ENCODE results near the gene ADM. TPM values are rescaled to one million over a fixed set of nuclear protein-coding genes. Genes with fewer than 3 reads are reported as not detected.

ADM gene
- polyA plus RNA-seq, 4 donors: 8.0 to 36.3 (median 28.7) TPM

DNA sequence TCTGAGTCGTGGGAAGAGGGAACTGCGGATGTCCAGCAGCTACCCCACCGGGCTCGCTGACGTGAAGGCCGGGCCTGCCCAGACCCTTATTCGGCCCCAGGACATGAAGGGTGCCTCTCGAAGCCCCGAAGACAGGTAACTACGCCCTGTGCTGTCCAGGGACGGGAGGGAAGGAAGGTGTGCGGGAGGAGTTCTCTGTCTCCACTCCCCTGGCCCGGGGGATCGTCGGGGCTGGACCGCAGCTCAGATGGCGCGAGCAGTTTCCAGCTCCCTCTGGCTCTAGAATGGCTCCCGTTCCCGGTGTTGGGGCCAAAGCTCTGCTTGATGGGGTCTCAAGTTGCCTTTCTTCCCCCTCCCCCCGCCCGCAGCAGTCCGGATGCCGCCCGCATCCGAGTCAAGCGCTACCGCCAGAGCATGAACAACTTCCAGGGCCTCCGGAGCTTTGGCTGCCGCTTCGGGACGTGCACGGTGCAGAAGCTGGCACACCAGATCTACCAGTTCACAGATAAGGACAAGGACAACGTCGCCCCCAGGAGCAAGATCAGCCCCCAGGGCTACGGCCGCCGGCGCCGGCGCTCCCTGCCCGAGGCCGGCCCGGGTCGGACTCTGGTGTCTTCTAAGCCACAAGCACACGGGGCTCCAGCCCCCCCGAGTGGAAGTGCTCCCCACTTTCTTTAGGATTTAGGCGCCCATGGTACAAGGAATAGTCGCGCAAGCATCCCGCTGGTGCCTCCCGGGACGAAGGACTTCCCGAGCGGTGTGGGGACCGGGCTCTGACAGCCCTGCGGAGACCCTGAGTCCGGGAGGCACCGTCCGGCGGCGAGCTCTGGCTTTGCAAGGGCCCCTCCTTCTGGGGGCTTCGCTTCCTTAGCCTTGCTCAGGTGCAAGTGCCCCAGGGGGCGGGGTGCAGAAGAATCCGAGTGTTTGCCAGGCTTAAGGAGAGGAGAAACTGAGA lies 1.4 kb downstream of the ADM start:
- H3K27me3 ChIP-seq (ENCODE audit: control insufficient read depth in 3 of 3, insufficient read depth in 3 of 3, low read length in 3 of 3): peaks cover 0 to 29% (median 0%) of the 10 kb centered on the region in 3 donors
- H3K4me3 ChIP-seq (ENCODE audit: low read depth in 1 of 3, low read length in 3 of 3): peak overlapping the region; percentile 54 to 79 (median 56)
- no peaks in the 10 kb centered on the region for H3K36me3 ChIP-seq (ENCODE audit: control insufficient read depth in 3 of 3, insufficient read depth in 2 of 3, low read depth in 1 of 3, low read length in 3 of 3)
- 0 to 3% (median 2%) methylated on average over 64 to 65 of the region's 65 CpGs for WGBS, 3 donors
- DNase-seq (peak in 1 of 2 donors; percentile 60), FAIRE-seq (no peak)
- H3K27ac ChIP-seq (ENCODE audit: low read depth in 1 of 3, low read length in 2 of 3): peak overlapping the region; percentile 62 to 97 (median 71)
- no peaks in the 10 kb centered on the region for H3K9me3 ChIP-seq (ENCODE audit: control insufficient read depth in 2 of 2, insufficient read depth in 1 of 2, low read depth in 1 of 2, low read length in 1 of 2)
- H3K4me1 ChIP-seq (ENCODE audit: control insufficient read depth in 3 of 3, insufficient read depth in 2 of 3, low read depth in 1 of 3, low read length in 2 of 3): peaks cover 3 to 31% (median 17%) of the 10 kb centered on the region in 3 donors

- H3K27ac ChIP-seq (ENCODE audit: low read depth in 1 of 3, low read length in 2 of 3): peak overlapping the region; percentile 34 to 79 (median 39)
- no peak for DNase-seq
These were observed 2.1 kb downstream of the ADM start for GRCh38 chr11:10307022-10307399.

GRCh38 chr11:10307400-10308200 lies 2.7 kb downstream of the ADM start:
- peaks cover 0 to 29% (median 0%) of the 10 kb centered on the region in 3 donors for H3K27me3 ChIP-seq (ENCODE audit: control insufficient read depth in 3 of 3, insufficient read depth in 3 of 3, low read length in 3 of 3)
- WGBS, 3 donors: 0 to 2% (median 2%) methylated on average over 57 to 62 of the region's 62 CpGs
- peak overlapping the region in 2 of 3 donors; percentile 39 to 79 for H3K27ac ChIP-seq (ENCODE audit: low read depth in 1 of 3, low read length in 2 of 3)
- H3K36me3 ChIP-seq (ENCODE audit: control insufficient read depth in 3 of 3, insufficient read depth in 2 of 3, low read depth in 1 of 3, low read length in 3 of 3): no peaks in the 10 kb centered on the region
- no peaks in the 10 kb centered on the region for H3K9me3 ChIP-seq (ENCODE audit: control insufficient read depth in 2 of 2, insufficient read depth in 1 of 2, low read depth in 1 of 2, low read length in 1 of 2)
- peak overlapping the region; percentile 54 to 79 (median 56) for H3K4me3 ChIP-seq (ENCODE audit: low read depth in 1 of 3, low read length in 3 of 3)
- FAIRE-seq: no peak
- peak; percentile 74 to 92 for DNase-seq
- H3K4me1 ChIP-seq (ENCODE audit: control insufficient read depth in 3 of 3, insufficient read depth in 2 of 3, low read depth in 1 of 3, low read length in 2 of 3): peaks cover 3 to 24% (median 17%) of the 10 kb centered on the region in 3 donors

More at GRCh38 chr11:10307022-10307399, 2.1 kb downstream of the ADM start:
- no peak for FAIRE-seq
- Histone ChIP-seq H3K9me3 (ENCODE audit: control insufficient read depth in 2 of 2, insufficient read depth in 1 of 2, low read depth in 1 of 2, low read length in 1 of 2) (no peaks in the 10 kb centered on the region), H3K4me1 (ENCODE audit: control insufficient read depth in 3 of 3, insufficient read depth in 2 of 3, low read depth in 1 of 3, low read length in 2 of 3) (peaks cover 3 to 27% (median 17%) of the 10 kb centered on the region in 3 donors), H3K27me3 (ENCODE audit: control insufficient read depth in 3 of 3, insufficient read depth in 3 of 3, low read length in 3 of 3) (peaks cover 0 to 29% (median 0%) of the 10 kb centered on the region in 3 donors), H3K36me3 (ENCODE audit: control insufficient read depth in 3 of 3, insufficient read depth in 2 of 3, low read depth in 1 of 3, low read length in 3 of 3) (no peaks in the 10 kb centered on the region), H3K4me3 (ENCODE audit: low read depth in 1 of 3, low read length in 3 of 3) (peak overlapping the region; percentile 54 to 79 (median 56))
- 1 to 16% (median 7%) methylated on average over 9 of the region's 9 CpGs for WGBS, 3 donors

- H3K27ac ChIP-seq (ENCODE audit: low read depth in 1 of 3, low read length in 2 of 3): peak overlapping the region; percentile 39 to 79 (median 64)
- H3K4me1 ChIP-seq (ENCODE audit: control insufficient read depth in 3 of 3, insufficient read depth in 2 of 3, low read depth in 1 of 3, low read length in 2 of 3): peaks cover 3 to 24% (median 17%) of the 10 kb centered on the region in 3 donors
- no peaks in the 10 kb centered on the region for H3K36me3 ChIP-seq (ENCODE audit: control insufficient read depth in 3 of 3, insufficient read depth in 2 of 3, low read depth in 1 of 3, low read length in 3 of 3)
- H3K9me3 ChIP-seq (ENCODE audit: control insufficient read depth in 2 of 2, insufficient read depth in 1 of 2, low read depth in 1 of 2, low read length in 1 of 2): no peaks in the 10 kb centered on the region
- peak overlapping the region; percentile 19 to 79 (median 56) for H3K4me3 ChIP-seq (ENCODE audit: low read depth in 1 of 3, low read length in 3 of 3)
- no peak for FAIRE-seq
- peaks cover 0 to 29% (median 0%) of the 10 kb centered on the region in 3 donors for H3K27me3 ChIP-seq (ENCODE audit: control insufficient read depth in 3 of 3, insufficient read depth in 3 of 3, low read length in 3 of 3)
- 15 to 20% (median 18%) methylated on average over 16 of the region's 16 CpGs for WGBS, 3 donors
- DNase-seq: no peak
These were observed 3.5 kb downstream of the ADM start for GRCh38 chr11:10308201-10308954.

DNA sequence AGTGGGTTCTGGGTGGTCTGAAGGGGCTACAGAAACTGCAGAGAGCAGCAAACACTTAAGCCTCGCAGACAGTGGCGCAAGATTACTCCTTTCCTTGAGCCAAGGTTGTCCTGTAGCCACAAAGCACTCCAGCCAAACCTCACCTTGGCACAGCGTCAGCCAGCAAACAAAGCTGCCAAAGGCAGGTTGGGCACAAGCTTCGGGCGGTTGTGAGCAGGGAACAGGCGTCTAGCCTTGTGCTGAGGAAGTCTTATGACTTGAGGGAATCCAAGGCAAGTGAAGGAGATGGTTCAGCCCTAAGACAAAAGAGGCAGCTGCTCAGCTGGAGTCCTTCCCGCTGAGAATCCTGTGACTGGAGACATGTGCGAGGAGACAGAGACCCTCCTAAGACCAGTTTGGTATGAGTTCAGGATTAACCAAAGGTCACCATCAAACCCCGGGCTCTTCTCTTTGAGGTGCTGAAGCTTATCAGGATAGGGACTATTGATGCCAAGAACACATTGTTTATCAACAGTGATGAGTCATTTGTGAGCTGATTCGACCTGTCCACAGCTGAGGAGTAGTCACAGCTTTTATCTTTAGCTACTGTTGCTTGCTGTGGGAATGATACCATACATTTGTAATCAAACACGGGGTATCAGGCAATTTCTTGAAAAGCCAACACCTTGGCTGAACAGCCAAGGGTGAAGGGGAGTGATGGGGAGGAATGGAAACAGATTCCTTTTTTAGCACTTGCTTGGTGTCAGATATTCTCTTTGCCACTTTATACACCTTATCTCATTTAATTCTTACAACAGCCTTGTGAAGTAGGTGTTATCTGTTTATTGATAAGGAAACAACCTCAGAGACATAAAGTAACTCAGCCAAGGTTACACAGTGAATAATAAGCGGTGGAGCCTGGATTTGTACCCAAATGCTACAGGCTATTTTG lies 4.6 kb downstream of the ADM start:
- no peak overlapping the region for H3K4me3 ChIP-seq (ENCODE audit: low read depth in 1 of 3, low read length in 3 of 3)
- no peaks in the 10 kb centered on the region for H3K9me3 ChIP-seq (ENCODE audit: control insufficient read depth in 2 of 2, insufficient read depth in 1 of 2, low read depth in 1 of 2, low read length in 1 of 2)
- FAIRE-seq: no peak
- H3K4me1 ChIP-seq (ENCODE audit: control insufficient read depth in 3 of 3, insufficient read depth in 2 of 3, low read depth in 1 of 3, low read length in 2 of 3): peaks cover 3 to 22% (median 17%) of the 10 kb centered on the region in 3 donors
- 13 to 51% (median 28%) methylated on average over 12 of the region's 12 CpGs for WGBS, 3 donors
- no peaks in the 10 kb centered on the region for H3K36me3 ChIP-seq (ENCODE audit: control insufficient read depth in 3 of 3, insufficient read depth in 2 of 3, low read depth in 1 of 3, low read length in 3 of 3)
- DNase-seq: peak in 1 of 2 donors; percentile 73
- peak overlapping the region in 2 of 3 donors; percentile 64 to 67 for H3K27ac ChIP-seq (ENCODE audit: low read depth in 1 of 3, low read length in 2 of 3)
- peaks cover 0 to 29% (median 0%) of the 10 kb centered on the region in 3 donors for H3K27me3 ChIP-seq (ENCODE audit: control insufficient read depth in 3 of 3, insufficient read depth in 3 of 3, low read length in 3 of 3)

DNA sequence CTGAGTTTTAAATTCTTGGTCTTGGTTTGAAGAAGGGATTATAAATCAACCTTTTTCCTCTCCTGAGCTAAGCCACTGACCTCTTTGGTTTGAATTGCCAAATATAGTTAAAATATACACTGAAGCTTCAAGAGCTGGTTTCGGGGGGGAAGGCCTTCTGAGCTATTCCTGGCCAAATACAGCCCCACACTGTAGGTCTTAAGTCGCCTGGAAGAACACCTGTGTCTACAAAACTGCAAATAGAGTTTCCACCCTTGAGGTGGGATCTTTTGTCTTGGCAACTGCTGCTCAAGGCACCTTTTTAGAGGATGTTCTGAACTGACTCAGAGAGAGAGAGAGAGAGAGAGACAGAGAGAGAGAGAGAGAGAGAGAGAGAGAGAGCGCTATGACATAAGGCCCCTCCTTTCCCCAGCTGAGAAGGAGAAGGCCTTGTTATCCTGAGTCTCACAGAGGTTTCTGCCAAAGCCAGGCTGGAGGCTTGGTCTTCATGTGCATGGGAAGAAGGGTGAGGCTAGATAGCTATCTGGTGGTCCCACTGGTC lies 5.5 kb downstream of the ADM start:
- FAIRE-seq (no peak), DNase-seq (no peak)
- peaks cover 3 to 19% (median 17%) of the 10 kb centered on the region in 3 donors for H3K4me1 ChIP-seq (ENCODE audit: control insufficient read depth in 3 of 3, insufficient read depth in 2 of 3, low read depth in 1 of 3, low read length in 2 of 3)
- no peaks in the 10 kb centered on the region for H3K9me3 ChIP-seq (ENCODE audit: control insufficient read depth in 2 of 2, insufficient read depth in 1 of 2, low read depth in 1 of 2, low read length in 1 of 2)
- H3K27ac ChIP-seq (ENCODE audit: low read depth in 1 of 3, low read length in 2 of 3): no peak overlapping the region
- no peaks in the 10 kb centered on the region for H3K36me3 ChIP-seq (ENCODE audit: control insufficient read depth in 3 of 3, insufficient read depth in 2 of 3, low read depth in 1 of 3, low read length in 3 of 3)
- H3K4me3 ChIP-seq (ENCODE audit: low read depth in 1 of 3, low read length in 3 of 3): no peak overlapping the region
- H3K27me3 ChIP-seq (ENCODE audit: control insufficient read depth in 3 of 3, insufficient read depth in 3 of 3, low read length in 3 of 3): peaks cover 0 to 29% (median 0%) of the 10 kb centered on the region in 3 donors
- 58 to 78% (median 74%) methylated on average over 2 to 3 of the region's 3 CpGs for WGBS, 3 donors

- Histone ChIP-seq H3K4me3 (ENCODE audit: low read depth in 1 of 3, low read length in 3 of 3) (no peak overlapping the region), H3K27me3 (ENCODE audit: control insufficient read depth in 3 of 3, insufficient read depth in 3 of 3, low read length in 3 of 3) (peaks cover 0 to 16% (median 0%) of the 10 kb centered on the region in 3 donors), H3K36me3 (ENCODE audit: control insufficient read depth in 3 of 3, insufficient read depth in 2 of 3, low read depth in 1 of 3, low read length in 3 of 3) (no peaks in the 10 kb centered on the region), H3K4me1 (ENCODE audit: control insufficient read depth in 3 of 3, insufficient read depth in 2 of 3, low read depth in 1 of 3, low read length in 2 of 3) (peaks cover 3 to 15% (median 12%) of the 10 kb centered on the region in 3 donors), H3K27ac (ENCODE audit: low read depth in 1 of 3, low read length in 2 of 3) (no peak overlapping the region), H3K9me3 (ENCODE audit: control insufficient read depth in 2 of 2, insufficient read depth in 1 of 2, low read depth in 1 of 2, low read length in 1 of 2) (no peaks in the 10 kb centered on the region)
- no peak for FAIRE-seq
- WGBS, 3 donors: 91 to 93% (median 92%) methylated on average over 2 of the region's 2 CpGs
- no peak for DNase-seq
These were observed 6.9 kb downstream of the ADM start for GRCh38 chr11:10311802-10312201.
